NK-92 treated with Interleukin-12 subunit alpha and Interleukin-12 subunit beta, amount 100 ng/mL, for 24 hours (cell line): ENCODE data around the gene NTN4.
"Not testable (repeated sequence)": the region's sequence is repeated elsewhere in the genome, so short reads cannot be mapped to it uniquely, and the experiment has no call there.

Experiments used
- DNase-seq: peaks from one replicate; lab custom pipeline; 2025; lab: John Stamatoyannopoulos, UW

Gene NTN4

DNA sequence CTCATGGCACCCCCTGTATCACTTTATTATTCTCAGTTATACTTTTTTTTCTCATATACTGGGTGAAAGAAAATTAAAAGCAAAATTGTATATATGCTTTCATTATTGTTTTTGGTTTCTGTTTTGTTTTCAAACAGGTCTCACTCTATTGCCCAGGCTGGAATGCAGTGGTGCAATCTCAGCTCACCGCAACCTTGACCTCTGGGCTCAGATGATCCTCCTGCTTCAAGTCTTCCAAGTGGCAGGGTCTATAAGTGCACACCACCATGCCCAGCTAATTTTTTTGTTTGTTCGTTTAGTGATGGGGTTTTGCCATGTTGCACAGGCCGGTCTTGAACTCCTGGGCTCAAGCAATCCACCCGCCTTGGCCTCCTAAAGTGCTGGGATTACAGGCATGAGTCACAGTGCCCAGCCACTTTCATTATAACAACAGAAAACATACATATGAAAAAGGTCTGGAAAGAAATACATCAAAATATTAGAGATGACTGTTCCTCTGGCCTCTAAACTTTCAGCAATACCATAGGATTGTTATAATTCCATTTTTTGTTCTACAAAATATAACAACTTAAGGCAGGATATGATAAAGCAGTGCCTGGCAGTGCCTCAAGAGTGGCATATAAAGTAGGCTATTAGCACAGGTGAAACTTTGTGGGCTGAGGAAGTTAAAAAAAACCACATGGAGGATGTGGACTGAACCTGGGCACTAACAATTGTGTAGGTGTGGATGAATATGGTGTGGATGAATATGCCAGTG lies 5.8 kb upstream of the NTN4 start:
- DNase-seq = no peak

DNA sequence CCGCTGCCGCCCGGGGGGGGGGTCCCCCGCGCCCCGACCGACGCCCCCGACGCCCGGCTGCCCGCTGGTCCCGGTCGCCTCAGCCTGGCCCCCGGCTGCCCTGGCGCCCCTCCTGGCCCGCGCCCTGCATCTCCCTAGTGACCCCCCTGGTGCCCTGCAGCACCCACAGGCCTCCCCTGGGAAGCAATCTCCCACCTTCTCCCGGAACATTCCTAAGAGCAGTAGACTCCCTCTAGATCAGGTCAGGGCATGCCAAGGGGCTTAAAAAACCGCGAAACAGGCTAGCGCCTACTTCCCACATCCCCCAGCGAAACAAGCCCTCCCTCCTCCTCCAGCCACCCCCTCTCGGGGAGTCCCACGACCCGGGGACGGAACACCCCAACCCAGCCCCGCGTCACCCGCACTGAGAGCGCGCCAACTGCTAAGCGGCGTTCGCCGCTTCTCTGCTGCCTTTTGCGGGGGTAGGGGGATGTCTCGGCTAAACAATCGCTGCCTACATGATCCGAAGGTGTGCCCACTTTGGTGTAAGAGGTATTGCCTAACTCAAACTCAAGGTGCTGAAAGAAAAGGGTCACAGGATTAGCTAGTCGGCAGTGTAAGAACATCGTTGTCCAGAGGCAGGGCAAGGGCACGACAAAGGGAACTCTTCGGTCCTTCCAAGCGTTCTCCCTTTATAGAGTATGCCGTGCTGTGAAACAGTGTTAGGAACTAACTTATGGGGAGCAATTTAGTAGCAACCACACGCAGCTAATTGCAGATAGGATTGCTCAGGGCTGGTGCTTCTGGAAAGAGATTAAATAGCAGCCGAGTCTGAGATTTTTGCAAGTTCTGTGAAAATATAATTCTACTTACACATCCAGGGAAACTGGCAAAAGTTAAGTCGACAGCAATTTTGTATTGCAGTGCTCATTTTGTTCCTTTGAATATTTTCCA lies 619 bp upstream of the NTN4 start:
- DNase-seq = no peak

- no peak for DNase-seq
These were observed 1.2 kb downstream of the NTN4 start for GRCh38 chr12:95789126-95790032.

DNA sequence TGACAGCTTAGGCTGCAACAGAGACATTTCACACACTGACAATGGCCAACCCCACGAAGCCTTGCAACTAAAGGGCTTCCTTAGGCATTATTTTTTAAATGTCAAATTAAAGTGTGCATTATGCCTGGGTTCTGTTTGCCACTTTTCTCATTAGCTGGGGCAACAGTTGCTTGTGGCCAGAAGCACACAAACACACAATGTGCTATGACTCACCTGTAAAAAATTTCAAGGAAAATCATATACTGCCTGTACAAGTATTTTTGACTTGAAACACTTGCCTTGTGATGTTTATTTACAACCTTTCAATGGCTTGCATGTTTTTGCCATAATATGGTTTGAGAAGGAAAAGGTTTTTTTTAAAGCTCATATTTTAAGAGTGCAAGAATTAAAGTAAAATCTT lies 1.9 kb downstream of the NTN4 start:
- no peak for DNase-seq

GRCh38 chr12:95787274-95787818 lies 3.2 kb downstream of the NTN4 start:
- no peak for DNase-seq

DNA sequence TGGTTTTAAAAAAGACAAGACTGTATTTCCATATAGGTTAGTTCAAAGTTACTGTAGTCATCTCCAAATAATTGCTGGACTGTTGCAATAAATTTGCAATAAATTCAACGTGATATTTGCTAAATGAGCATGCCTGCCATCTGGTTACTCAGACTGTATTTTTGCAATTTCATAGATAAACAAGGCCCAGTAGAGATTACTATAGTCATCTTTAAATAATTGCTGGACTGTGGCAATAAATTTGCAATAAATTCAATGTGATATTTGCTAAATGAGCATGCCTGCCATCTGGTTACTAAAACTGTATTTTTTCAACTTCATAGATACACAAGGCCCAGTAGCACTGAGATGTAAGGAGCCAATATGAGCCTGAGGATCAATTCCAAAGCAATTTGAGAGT lies 5.6 kb downstream of the NTN4 start:
- no peak for DNase-seq

GRCh38 chr12:95784286-95784685 lies 6.3 kb downstream of the NTN4 start:
- no peak for DNase-seq

- not testable (repeated sequence) for DNase-seq
These were observed 15.1 kb downstream of the NTN4 start for GRCh38 chr12:95775466-95775865.

GRCh38 chr12:95774311-95775045 lies 16.1 kb downstream of the NTN4 start:
- no peak for DNase-seq

- no peak for DNase-seq
These were observed 17.2 kb downstream of the NTN4 start for GRCh38 chr12:95773320-95773719.

DNA sequence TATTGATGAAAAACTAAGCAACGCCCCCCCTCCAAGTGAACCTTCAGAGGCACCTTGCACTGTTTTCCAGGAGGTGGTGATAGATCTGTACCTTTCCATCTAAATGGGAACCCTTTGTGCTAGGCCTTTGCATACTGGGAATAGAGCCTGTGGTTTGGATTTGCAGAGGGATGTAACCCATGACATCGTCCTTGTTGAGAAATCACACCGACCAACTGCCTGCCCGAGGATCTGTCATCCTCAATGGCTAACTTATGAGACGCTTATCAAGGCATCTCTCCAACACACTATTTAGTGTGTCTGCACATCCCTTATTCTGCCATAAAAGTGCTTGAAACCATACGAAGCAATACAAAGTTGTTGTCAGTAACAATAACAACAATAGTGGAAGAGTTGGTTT lies 22.9 kb downstream of the NTN4 start:
- no peak for DNase-seq

- DNase-seq = no peak
These were observed 24.1 kb downstream of the NTN4 start for GRCh38 chr12:95766356-95767019.

GRCh38 chr12:95764848-95765247 lies 25.7 kb downstream of the NTN4 start:
- DNase-seq = no peak

- no peak for DNase-seq
These were observed 26.7 kb downstream of the NTN4 start for GRCh38 chr12:95763809-95764253.

- DNase-seq = no peak
These were observed 28.3 kb downstream of the NTN4 start for GRCh38 chr12:95762123-95762785.

DNA sequence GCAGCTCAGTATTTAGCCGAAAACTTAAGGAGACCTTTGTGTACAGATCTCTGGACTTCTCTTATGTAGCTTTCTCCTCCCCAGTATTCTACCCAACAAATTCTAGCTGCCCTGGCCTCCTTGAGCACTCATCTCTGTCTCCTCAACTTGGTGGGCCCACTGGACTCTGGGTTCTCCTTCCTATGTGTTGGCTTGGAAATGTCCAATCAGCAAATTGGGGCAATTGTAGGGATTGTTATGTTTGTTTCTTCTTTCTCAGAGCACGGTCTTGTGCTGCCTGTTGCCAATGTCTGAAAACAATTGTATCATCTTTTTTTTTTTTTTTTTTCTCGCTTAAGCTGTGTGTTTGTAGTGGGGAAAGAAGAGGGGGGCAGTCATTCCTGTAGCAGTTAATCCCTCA lies 30.2 kb downstream of the NTN4 start:
- DNase-seq = no peak

- DNase-seq = no peak
These were observed 30.8 kb downstream of the NTN4 start for GRCh38 chr12:95759718-95760117.

GRCh38 chr12:95759039-95759438 lies 31.5 kb downstream of the NTN4 start:
- DNase-seq = no peak

GRCh38 chr12:95756362-95756761 lies 34.2 kb downstream of the NTN4 start:
- no peak for DNase-seq
